ENCODE measurements around the gene FAM227B. TPM values are rescaled to one million over a fixed set of nuclear protein-coding genes. Genes with fewer than 3 reads are reported as not detected.
"Not testable (repeated sequence)": the region's sequence is repeated elsewhere in the genome, so short reads cannot be mapped to it uniquely, and the experiment has no call there.

The FAM227B gene
- total and polyA plus RNA-seq, 2 experiments from 2014 or later: 10.4 to 23.6 TPM

GRCh38 chr15:49366496-49366895 lies 254.1 kb downstream of the FAM227B start:
- TF ChIP-seq CTCF (IDR thresholded peaks at IDR 0.05; ENCODE audit: low read depth, low read length): no peak
- Histone ChIP-seq H3K9me3 (ENCODE audit: low read depth) (no peaks in the 10 kb centered on the region), H3K27me3 (no peaks in the 10 kb centered on the region), H3K36me3 (no peaks in the 10 kb centered on the region), H3K4me3 (no peak overlapping the region), H3K27ac (no peak overlapping the region), H3K4me1 (ENCODE audit: low read depth) (no peaks in the 10 kb centered on the region)
- no peak for DNase-seq (ENCODE audit: low read depth in 1 of 2, low spot score in 1 of 2)

GRCh38 chr15:49361370-49361769 lies 259.2 kb downstream of the FAM227B start:
- no peak overlapping the region for H3K27ac ChIP-seq
- no peak for TF ChIP-seq CTCF (IDR thresholded peaks at IDR 0.05; ENCODE audit: low read depth, low read length)
- no peaks in the 10 kb centered on the region for H3K4me1 ChIP-seq (ENCODE audit: low read depth)
- H3K9me3 ChIP-seq (ENCODE audit: low read depth): no peaks in the 10 kb centered on the region
- no peak overlapping the region for H3K4me3 ChIP-seq
- no peaks in the 10 kb centered on the region for H3K36me3 ChIP-seq
- no peak for DNase-seq (ENCODE audit: low read depth in 1 of 2, low spot score in 1 of 2)
- no peaks in the 10 kb centered on the region for H3K27me3 ChIP-seq

- not testable (repeated sequence) for H3K4me3 ChIP-seq; DNase-seq (ENCODE audit: low read depth in 1 of 2, low spot score in 1 of 2); H3K9me3 ChIP-seq (ENCODE audit: low read depth)
Observed at GRCh38 chr15:49354439-49354838, 266.2 kb downstream of the FAM227B start.

GRCh38 chr15:49343546-49343945 lies 277.1 kb downstream of the FAM227B start:
- Histone ChIP-seq H3K27ac (no peak overlapping the region), H3K9me3 (ENCODE audit: low read depth) (no peaks in the 10 kb centered on the region), H3K27me3 (no peaks in the 10 kb centered on the region), H3K4me3 (no peak overlapping the region), H3K36me3 (no peaks in the 10 kb centered on the region), H3K4me1 (ENCODE audit: low read depth) (no peaks in the 10 kb centered on the region)
- no peak for DNase-seq (ENCODE audit: low read depth in 1 of 2, low spot score in 1 of 2)
- no peak for TF ChIP-seq CTCF (IDR thresholded peaks at IDR 0.05; ENCODE audit: low read depth, low read length)

More at GRCh38 chr15:49354439-49354838, 266.2 kb downstream of the FAM227B start:
- H3K36me3 ChIP-seq; H3K4me1 ChIP-seq (ENCODE audit: low read depth); H3K27me3 ChIP-seq; H3K27ac ChIP-seq: not testable (repeated sequence)

- H3K9me3 ChIP-seq (ENCODE audit: low read depth): no peaks in the 10 kb centered on the region
- TF ChIP-seq CTCF (IDR thresholded peaks at IDR 0.05; ENCODE audit: low read depth, low read length): no peak
- H3K36me3 ChIP-seq: no peaks in the 10 kb centered on the region
- no peak for DNase-seq (ENCODE audit: low read depth in 1 of 2, low spot score in 1 of 2)
- no peaks in the 10 kb centered on the region for H3K27me3 ChIP-seq
- H3K4me1 ChIP-seq (ENCODE audit: low read depth): no peaks in the 10 kb centered on the region
- no peak overlapping the region for H3K4me3 ChIP-seq
- no peak overlapping the region for H3K27ac ChIP-seq
Observed at GRCh38 chr15:49339656-49340055, 281.0 kb downstream of the FAM227B start.

- no peak for DNase-seq (ENCODE audit: low read depth in 1 of 2, low spot score in 1 of 2)
- no peak for TF ChIP-seq CTCF (IDR thresholded peaks at IDR 0.05; ENCODE audit: low read depth, low read length)
- no peaks in the 10 kb centered on the region for H3K27me3 ChIP-seq
- H3K9me3 ChIP-seq (ENCODE audit: low read depth): no peaks in the 10 kb centered on the region
- H3K36me3 ChIP-seq: no peaks in the 10 kb centered on the region
- no peaks in the 10 kb centered on the region for H3K4me1 ChIP-seq (ENCODE audit: low read depth)
- no peak overlapping the region for H3K4me3 ChIP-seq
- H3K27ac ChIP-seq: no peak overlapping the region
Observed at GRCh38 chr15:49331951-49332350, 288.7 kb downstream of the FAM227B start.
